ENCODE measurements around the gene DOCK3.
"Not testable (repeated sequence)": the region's sequence is repeated elsewhere in the genome, so short reads cannot be mapped to it uniquely, and the experiment has no call there.

Gene DOCK3

DNA sequence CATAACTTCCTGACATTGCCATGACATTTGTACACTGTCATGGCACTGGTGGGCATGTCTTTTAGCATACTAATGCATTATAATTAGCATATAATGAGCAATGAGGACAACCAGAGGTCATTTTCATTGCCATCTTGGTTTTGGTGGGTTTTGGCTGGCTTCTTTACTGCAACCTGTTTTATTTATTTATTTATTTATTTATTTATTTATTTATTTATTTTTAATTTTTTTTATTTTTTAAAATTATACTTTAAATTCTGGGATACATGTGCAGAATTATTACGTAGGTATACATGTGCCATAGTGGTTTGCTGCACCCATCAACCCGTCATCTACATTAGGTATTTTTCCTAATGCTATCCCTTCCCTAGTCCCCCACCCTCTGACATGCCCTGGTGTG, 156.3 kb downstream of the DOCK3 start:
- not testable (repeated sequence) for H3K27ac Mint-ChIP-seq, H3K4me3 Mint-ChIP-seq, H3K9me3 Mint-ChIP-seq, H3K36me3 Mint-ChIP-seq, ATAC-seq, H3K4me1 Mint-ChIP-seq
- H3K27me3 Mint-ChIP-seq = peaks cover 26% of the 10 kb centered on the region

DNA sequence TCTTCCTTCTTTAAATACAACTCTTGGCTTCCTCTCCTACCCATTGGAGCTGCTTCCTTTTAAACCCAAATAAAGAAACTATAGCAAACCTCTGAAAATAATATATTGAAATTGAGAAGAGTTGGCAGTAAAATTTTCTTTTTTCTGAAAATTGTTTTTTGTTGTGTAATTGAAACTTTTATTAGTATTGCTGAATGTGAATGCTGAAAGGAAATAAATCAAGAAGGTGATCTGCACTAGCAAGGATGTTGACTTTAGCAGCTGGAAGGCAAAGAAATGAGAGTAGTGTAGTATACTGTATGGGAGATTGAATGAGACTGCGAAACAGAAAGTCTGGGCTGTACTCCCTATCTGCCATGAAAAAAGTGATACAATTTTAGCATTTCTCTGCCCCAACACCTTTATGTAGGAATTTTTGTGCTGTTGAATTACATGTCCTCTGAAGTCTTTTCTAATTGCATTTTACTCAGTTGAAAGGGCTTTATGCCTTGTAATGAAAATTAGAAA, 166.3 kb downstream of the DOCK3 start:
- Mint-ChIP-seq H3K9me3 (no peaks in the 10 kb centered on the region), H3K27ac (no peak overlapping the region), H3K36me3 (no peaks in the 10 kb centered on the region), H3K4me1 (no peaks in the 10 kb centered on the region), H3K4me3 (no peak overlapping the region), H3K27me3 (peaks cover 21% of the 10 kb centered on the region)
- ATAC-seq = no peak

DNA sequence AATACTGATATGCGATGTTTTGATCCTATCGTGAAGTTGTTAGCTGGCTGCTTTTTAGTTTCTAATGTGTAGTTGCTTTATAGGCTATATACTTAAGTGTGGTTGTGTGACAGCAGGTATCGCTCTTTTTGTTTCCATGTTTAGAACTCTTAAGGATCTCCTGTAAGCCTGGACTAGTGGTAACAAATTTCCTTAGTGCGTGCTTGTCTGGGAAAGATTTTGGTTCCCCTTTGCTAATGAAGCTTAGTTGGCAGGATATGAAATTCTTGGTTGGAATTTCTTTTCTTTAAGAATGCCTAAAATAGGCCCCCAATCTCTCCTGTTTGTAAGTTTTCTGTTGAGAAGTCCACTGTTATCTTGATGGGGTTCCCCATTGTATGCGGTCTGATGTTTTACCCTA, 173.6 kb downstream of the DOCK3 start:
- H3K27me3 Mint-ChIP-seq = peaks cover 29% of the 10 kb centered on the region
- H3K4me3 Mint-ChIP-seq = no peak overlapping the region
- peaks cover 9% of the 10 kb centered on the region for H3K9me3 Mint-ChIP-seq
- no peak overlapping the region for H3K27ac Mint-ChIP-seq
- no peaks in the 10 kb centered on the region for H3K4me1 Mint-ChIP-seq
- peaks cover 5% of the 10 kb centered on the region for H3K36me3 Mint-ChIP-seq
- no peak for ATAC-seq

DNA sequence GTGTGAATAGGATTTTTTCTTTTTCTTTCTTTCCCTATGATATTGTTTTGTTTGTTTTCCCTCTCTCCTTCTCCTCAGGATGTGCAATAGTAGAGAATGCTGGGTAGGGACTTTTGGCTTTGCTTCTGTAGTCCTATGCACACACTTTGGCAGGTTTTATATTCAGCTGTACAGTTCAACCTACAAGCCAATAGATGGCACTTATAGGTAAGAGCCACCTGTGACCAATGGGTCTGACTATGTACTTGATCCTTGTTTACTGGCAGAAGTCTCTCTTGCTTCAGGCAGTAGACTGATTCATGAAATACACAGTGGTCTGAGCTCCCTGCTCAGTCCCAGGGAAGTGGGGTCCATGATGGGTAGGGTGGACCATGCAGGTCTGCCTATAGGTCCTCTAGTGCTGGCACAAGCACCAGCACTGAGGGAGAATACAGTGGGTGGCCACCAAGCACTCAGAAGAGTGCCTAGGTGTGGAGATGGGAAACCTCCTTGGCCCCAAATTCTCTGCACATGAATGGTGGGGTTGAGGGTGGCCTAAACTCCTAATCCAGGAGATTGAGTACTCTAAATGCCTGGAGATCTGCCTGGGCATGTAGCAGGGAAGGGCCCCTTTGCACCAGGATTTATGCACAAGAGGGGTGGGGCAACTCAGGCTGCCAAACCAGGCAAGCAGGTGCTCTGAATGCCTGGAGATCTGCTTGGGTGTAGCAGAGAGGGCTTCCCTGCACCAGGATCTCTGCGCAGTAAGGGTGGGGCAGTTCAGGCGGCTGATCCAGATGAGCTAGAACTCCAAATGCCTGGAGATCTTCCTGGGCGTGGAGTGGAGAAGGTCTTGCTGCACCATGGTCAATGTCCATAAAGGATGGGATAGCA, 176.1 kb downstream of the DOCK3 start:
- H3K9me3 Mint-ChIP-seq = peaks cover 12% of the 10 kb centered on the region
- H3K36me3 Mint-ChIP-seq = peaks cover 5% of the 10 kb centered on the region
- H3K27me3 Mint-ChIP-seq = peaks cover 25% of the 10 kb centered on the region
- H3K27ac Mint-ChIP-seq = no peak overlapping the region
- no peak overlapping the region for H3K4me3 Mint-ChIP-seq
- H3K4me1 Mint-ChIP-seq = no peaks in the 10 kb centered on the region
- ATAC-seq = no peak

GRCh38 chr3:50853936-50854335, 179.2 kb downstream of the DOCK3 start:
- H3K4me1 Mint-ChIP-seq = no peaks in the 10 kb centered on the region
- no peak overlapping the region for H3K4me3 Mint-ChIP-seq
- H3K9me3 Mint-ChIP-seq = peaks cover 9% of the 10 kb centered on the region
- H3K27me3 Mint-ChIP-seq = no peaks in the 10 kb centered on the region
- ATAC-seq = no peak
- no peaks in the 10 kb centered on the region for H3K36me3 Mint-ChIP-seq
- H3K27ac Mint-ChIP-seq = no peak overlapping the region

DNA sequence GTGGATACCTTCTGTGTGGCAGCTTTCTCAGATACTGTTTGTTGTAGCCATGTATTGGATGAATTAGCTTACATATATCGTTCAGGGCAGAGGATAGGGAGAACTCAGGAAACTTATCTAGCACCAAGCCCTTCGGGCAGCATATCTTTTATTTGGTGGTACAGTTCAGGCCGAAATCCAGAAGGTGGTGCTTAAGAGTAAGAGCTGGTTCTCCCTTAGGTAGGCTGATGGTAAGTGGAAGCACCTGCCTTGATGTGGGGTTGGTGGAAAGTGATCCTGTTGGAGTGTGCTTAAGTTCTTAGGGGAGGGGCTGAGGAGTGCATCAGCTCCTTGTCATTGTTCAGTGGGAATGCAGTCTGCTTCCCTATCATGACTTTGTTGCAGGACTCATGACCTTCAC, 187.5 kb downstream of the DOCK3 start:
- no peaks in the 10 kb centered on the region for H3K36me3 Mint-ChIP-seq
- H3K27ac Mint-ChIP-seq = no peak overlapping the region
- H3K4me1 Mint-ChIP-seq = no peaks in the 10 kb centered on the region
- peaks cover 40% of the 10 kb centered on the region for H3K27me3 Mint-ChIP-seq
- ATAC-seq = no peak
- peaks cover 13% of the 10 kb centered on the region for H3K9me3 Mint-ChIP-seq
- H3K4me3 Mint-ChIP-seq = no peak overlapping the region

DNA sequence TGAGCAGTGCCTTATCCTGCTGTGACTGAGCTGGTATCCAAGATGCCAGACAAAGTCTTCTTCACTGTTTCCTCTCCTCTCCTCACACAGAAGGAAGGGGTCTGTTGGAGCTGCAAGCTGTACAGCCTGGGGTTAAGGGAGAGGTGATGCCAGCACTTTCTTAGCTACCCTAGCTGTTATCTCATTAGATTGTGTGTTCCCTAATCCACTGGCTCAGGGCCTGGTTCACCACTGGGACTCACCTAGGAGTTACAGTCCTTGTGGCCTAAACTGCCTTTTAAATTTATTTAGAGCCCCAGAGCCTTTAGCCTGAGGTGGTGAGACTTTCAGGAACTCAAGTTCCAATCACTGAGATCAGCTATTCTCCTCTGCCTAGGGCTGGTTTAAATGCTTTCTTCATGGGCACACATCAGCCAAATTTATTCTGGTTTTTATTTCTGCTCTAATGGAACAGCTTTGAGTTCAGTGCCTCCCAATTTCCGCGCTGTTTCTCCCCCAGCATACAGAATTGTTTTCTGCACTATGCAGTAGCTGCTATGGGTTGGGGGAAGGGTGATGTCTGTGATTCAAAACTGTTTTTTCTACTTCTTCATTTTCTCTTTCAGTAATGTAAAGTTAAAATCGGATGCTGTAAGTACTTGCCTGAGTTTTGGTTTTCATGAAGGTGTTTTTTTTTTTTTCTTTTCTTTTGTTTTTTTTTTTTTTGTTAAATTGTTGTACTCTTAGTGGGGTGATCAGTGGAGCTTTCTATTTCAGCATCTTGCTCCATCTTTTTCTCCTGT, 198.8 kb downstream of the DOCK3 start:
- Mint-ChIP-seq H3K9me3 (peaks cover 10% of the 10 kb centered on the region), H3K4me1 (no peaks in the 10 kb centered on the region), H3K27ac (no peak overlapping the region), H3K27me3 (peaks cover 80% of the 10 kb centered on the region), H3K4me3 (no peak overlapping the region), H3K36me3 (peaks cover 7% of the 10 kb centered on the region)
- no peak for ATAC-seq

GRCh38 chr3:50874876-50875275, 200.1 kb downstream of the DOCK3 start:
- ATAC-seq, H3K4me3 Mint-ChIP-seq, H3K4me1 Mint-ChIP-seq, H3K27ac Mint-ChIP-seq, H3K9me3 Mint-ChIP-seq, H3K36me3 Mint-ChIP-seq: not testable (repeated sequence)
- peaks cover 87% of the 10 kb centered on the region for H3K27me3 Mint-ChIP-seq

DNA sequence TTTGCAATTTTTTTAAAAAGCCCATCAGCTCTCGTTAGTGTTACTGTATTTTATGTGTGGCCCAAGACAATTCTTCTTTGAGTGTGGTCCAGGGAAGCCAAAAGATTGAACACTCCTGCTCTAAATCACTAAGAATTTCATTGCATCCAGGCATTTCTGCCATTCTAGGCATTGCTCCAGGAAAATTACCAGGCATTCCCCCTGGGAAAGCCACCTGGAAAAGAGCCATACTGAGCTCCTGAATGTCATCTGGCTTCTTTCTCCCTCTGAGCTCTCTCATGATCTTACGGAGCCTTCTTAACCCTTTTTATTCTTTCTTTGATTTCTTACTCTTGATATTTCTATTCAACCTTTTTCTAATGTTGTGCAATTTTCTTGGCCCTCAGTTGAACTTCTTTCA, 202.2 kb downstream of the DOCK3 start:
- no peak for ATAC-seq
- Mint-ChIP-seq H3K36me3 (no peaks in the 10 kb centered on the region), H3K4me3 (no peak overlapping the region), H3K27me3 (peaks cover 70% of the 10 kb centered on the region), H3K4me1 (no peaks in the 10 kb centered on the region), H3K27ac (no peak overlapping the region), H3K9me3 (peaks cover 4% of the 10 kb centered on the region)

DNA sequence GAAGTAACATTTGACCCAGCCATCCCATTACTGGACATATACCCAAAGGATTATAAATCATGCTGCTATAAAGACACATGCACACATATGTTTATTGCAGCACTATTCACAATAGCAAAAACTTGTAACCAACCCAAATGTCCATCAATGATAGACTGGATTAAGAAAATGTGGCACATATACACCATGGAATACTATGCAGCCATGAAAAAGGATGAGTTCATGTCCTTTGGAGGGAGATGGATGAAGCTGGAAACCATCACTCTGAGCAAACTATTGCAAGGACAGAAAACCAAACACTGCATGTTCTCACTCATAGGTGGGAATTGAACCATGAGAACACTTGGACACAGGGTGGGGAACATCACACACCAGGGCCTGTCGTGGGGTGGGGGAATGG, 208.0 kb downstream of the DOCK3 start:
- H3K27me3 Mint-ChIP-seq = peaks cover 33% of the 10 kb centered on the region
- not testable (repeated sequence) for ATAC-seq, H3K27ac Mint-ChIP-seq, H3K9me3 Mint-ChIP-seq, H3K4me3 Mint-ChIP-seq, H3K4me1 Mint-ChIP-seq, H3K36me3 Mint-ChIP-seq

GRCh38 chr3:50883755-50884154, 209.0 kb downstream of the DOCK3 start:
- H3K4me1 Mint-ChIP-seq = no peaks in the 10 kb centered on the region
- ATAC-seq = no peak

DNA sequence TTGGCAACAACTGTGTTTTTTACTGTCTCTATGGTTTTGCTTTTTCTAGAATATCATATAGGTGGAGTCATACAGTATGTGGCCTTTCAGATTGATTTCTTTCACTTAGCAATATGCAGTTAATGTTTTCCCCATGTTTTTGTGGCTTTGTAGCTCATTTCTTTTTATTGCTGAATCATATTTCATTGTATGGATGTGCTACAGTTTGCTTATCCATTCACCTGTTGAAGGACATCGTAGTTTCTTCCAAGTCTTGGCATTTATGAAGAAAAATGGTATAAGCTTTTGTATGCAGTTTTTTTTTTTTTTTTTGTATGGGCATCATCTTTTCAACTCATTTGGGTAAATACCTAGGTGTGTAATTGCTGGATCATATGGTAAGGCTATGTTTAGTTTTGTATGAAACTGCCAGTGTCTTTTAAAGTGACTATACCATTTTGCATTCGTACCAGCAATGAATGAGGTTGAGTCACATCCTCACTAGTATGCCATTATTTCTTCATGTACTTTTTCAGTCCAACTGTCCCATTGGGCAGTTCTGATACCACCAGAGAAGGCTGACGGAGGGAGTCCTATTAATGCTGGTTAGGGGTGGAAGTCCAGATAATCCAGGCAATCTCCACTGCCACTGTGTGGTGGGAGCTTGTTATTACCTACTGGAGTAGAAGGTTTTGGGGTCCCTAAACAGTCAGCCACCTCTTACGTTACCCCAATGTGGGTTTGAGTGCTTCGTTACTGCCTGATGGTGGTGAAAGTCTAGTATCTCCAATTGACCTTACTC, 210.5 kb downstream of the DOCK3 start:
- no peak for ATAC-seq
- no peaks in the 10 kb centered on the region for H3K36me3 Mint-ChIP-seq

More at GRCh38 chr3:50883755-50884154, 209.0 kb downstream of the DOCK3 start:
- H3K27ac Mint-ChIP-seq = no peak overlapping the region
- H3K36me3 Mint-ChIP-seq = no peaks in the 10 kb centered on the region
- H3K9me3 Mint-ChIP-seq = no peaks in the 10 kb centered on the region
- H3K4me3 Mint-ChIP-seq = no peak overlapping the region
- peaks cover 23% of the 10 kb centered on the region for H3K27me3 Mint-ChIP-seq

DNA sequence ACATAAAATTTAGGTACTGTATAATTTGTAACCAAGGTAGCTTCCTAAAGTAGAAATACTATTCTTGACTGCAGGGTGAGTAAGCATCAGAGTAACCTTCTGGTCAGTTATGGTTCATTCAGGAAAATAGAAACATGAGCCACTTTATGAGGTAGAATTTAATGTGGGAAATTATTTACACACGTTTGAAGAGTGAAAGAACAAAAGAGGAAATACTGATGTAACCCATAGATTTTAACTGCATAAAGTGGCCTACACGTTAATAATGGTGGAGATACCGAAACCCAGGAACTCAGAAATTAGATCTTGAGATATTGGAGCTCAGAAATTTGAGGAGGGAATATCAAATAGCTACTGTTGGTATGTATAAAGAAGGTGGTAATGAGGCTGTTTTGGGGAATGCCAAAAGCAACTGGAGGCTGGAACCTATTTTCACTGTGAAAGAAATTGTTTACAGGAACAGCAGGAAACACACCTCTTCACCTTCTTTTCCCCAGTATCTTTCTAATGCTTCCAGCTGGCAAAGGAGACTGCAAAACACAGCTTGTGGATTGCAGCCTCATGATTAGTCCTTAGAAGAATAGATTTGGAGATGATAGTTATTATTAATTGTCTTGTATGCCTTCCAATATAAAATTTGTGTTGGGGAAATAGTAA, 216.1 kb downstream of the DOCK3 start:
- H3K9me3 Mint-ChIP-seq = peaks cover 11% of the 10 kb centered on the region
- peaks cover 5% of the 10 kb centered on the region for H3K36me3 Mint-ChIP-seq
- H3K4me1 Mint-ChIP-seq = no peaks in the 10 kb centered on the region
- no peak overlapping the region for H3K4me3 Mint-ChIP-seq
- no peak overlapping the region for H3K27ac Mint-ChIP-seq
- H3K27me3 Mint-ChIP-seq = peaks cover 9% of the 10 kb centered on the region
- no peak for ATAC-seq

More for the DNA sequence above, 210.5 kb downstream of the DOCK3 start:
- Mint-ChIP-seq H3K27ac (no peak overlapping the region), H3K4me1 (no peaks in the 10 kb centered on the region), H3K27me3 (peaks cover 9% of the 10 kb centered on the region), H3K4me3 (no peak overlapping the region), H3K9me3 (no peaks in the 10 kb centered on the region)

DNA sequence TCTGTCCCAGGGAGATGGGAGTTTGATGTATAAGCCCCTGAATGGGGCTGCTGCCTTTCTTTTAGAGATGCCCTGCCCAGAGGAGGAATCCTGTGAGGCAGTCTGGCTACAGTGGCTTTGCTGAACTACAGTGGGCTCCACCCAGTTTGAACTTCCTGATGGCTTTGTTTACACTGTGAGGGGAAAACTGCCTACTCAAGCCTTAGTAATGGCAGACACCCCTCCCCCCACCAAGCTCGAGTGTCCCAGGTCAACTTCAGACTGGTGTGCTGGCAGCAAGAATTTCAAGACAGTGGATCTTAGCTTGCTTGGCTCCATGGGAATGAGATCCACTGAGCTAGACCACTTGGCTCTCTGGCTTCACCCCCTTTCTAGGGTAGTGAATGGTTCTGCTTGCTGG, 226.4 kb downstream of the DOCK3 start:
- H3K27ac Mint-ChIP-seq, H3K4me1 Mint-ChIP-seq, H3K4me3 Mint-ChIP-seq, H3K36me3 Mint-ChIP-seq, H3K9me3 Mint-ChIP-seq, ATAC-seq: not testable (repeated sequence)
- peaks cover 21% of the 10 kb centered on the region for H3K27me3 Mint-ChIP-seq

DNA sequence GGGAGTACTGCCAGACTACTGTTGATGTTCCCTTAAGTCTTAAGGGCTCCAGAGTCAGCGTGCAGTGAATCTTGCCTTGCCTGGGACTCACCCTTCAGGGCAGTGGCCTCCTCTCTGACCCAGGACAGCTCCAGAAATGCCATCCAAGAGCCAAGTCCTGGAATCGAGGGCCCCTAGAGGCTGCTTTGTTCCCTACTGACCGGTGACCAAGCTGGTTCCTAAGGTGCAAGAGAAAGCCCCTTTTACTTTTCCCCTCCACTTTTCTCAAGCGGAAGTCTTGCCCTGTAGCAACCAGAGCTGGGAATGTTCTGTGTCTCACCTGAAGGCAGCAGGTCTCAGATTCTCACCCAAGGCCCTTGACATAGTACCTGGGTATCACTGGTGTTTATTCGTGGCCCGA, 238.0 kb downstream of the DOCK3 start:
- Mint-ChIP-seq H3K4me3 (no peak overlapping the region), H3K9me3 (peaks cover 10% of the 10 kb centered on the region), H3K4me1 (no peaks in the 10 kb centered on the region), H3K27me3 (peaks cover 48% of the 10 kb centered on the region), H3K27ac (no peak overlapping the region), H3K36me3 (no peaks in the 10 kb centered on the region)
- ATAC-seq = peak; percentile 5

Data from stimulated activated memory B cell treated with anti-CD40 and anti-IgM and Interleukin-4, amounts not matched to agents 10 μg/mL and 1 μg/mL and 100 μg/mL, for 72 hours (primary cell).